SK-N-SH treated with all-trans-retinoic acid at 6 μM for 48 hours (cell line): ENCODE measurements around the gene SMARCC2.
A peak's percentile ranks its signal among the peaks of the same experiment; 100 is the strongest.

Experiments used
- ATAC-seq: fragments of 200-7000 bp; cut with Tn5 transposase; 3 replicates; pipeline ENCODE4 v1.9.1; 2020; ENCODE audit warnings: mild to moderate bottlenecking, moderate library complexity
- BACH2 ChIP-seq: fragments of 250-450 bp; sonication (Bioruptor Pico); IDR thresholded peaks from 2 replicates; pipeline ENCODE4 v1.9.0; 2021; ENCODE audit warnings: mild to moderate bottlenecking, borderline replicate concordance
- CSDC2 ChIP-seq: fragments of 250-450 bp; sonication (Bioruptor Pico); IDR thresholded peaks from 2 replicates; pipeline ENCODE4 v1.5.0; 2020; ENCODE audit warnings: mild to moderate bottlenecking, moderate library complexity
- GLIS3 ChIP-seq: fragments of 250-450 bp; sonication (Bioruptor Pico); IDR thresholded peaks from 2 replicates; pipeline ENCODE4 v1.5.0; 2020; ENCODE audit warnings: mild to moderate bottlenecking, moderate library complexity
- OSR1 ChIP-seq: fragments of 250-450 bp; sonication (Bioruptor Pico); IDR thresholded peaks from 2 replicates; pipeline ENCODE4 v1.8.0; 2022; ENCODE audit warnings: moderate library complexity, mild to moderate bottlenecking, inconsistent platforms
- PPARA ChIP-seq: fragments of 250-450 bp; sonication (Bioruptor Pico); IDR thresholded peaks from 2 replicates; pipeline ENCODE4 v1.5.0; 2020; ENCODE audit warnings: mild to moderate bottlenecking, borderline replicate concordance
- RARB ChIP-seq: fragments of 250-450 bp; sonication (Bioruptor Pico); IDR thresholded peaks from 2 replicates; pipeline ENCODE4 v1.8.0; 2021; ENCODE audit warnings: mild to moderate bottlenecking, moderate library complexity
- SNAI2 ChIP-seq: fragments of 250-450 bp; sonication (Bioruptor Pico); IDR thresholded peaks from 2 replicates; pipeline ENCODE4 v1.5.0; 2020; ENCODE audit warnings: mild to moderate bottlenecking, moderate library complexity
- TOX ChIP-seq: fragments of 250-450 bp; sonication (Bioruptor Pico); IDR thresholded peaks from 2 replicates; pipeline ENCODE4 v1.8.0; 2021; ENCODE audit warnings: mild to moderate bottlenecking, moderate library complexity, borderline replicate concordance
- TSHZ2 ChIP-seq: fragments of 250-450 bp; sonication (Bioruptor Pico); IDR thresholded peaks from 2 replicates; pipeline ENCODE4 v1.5.0; 2020; ENCODE audit warnings: mild to moderate bottlenecking, moderate library complexity
- ZC3H10 ChIP-seq: fragments of 250-450 bp; sonication (Bioruptor Pico); IDR thresholded peaks from 2 replicates; pipeline ENCODE4 v1.5.1; 2021; ENCODE audit warnings: mild to moderate bottlenecking, moderate library complexity
- ZFP3 ChIP-seq: fragments of 250-450 bp; sonication (Bioruptor Pico); IDR thresholded peaks from 2 replicates; pipeline ENCODE4 v1.5.0; 2020; ENCODE audit warnings: mild to moderate bottlenecking, moderate library complexity
- ZFP30 ChIP-seq: fragments of 450-650 bp; formaldehyde crosslinking; IDR thresholded peaks from 2 replicates; pipeline ENCODE4 v1.5.0; 2022; ENCODE audit warnings: mild to moderate bottlenecking, moderate library complexity
- ZNF565 ChIP-seq: fragments of 450-650 bp; formaldehyde crosslinking; conservative IDR thresholded peaks from 2 replicates; pipeline ENCODE4 v1.5.0; 2020; ENCODE audit warnings: low read depth, mild to moderate bottlenecking, moderate library complexity
- ZNF70 ChIP-seq: fragments of 450-650 bp; formaldehyde crosslinking; IDR thresholded peaks from 2 replicates; pipeline ENCODE4 v1.5.0; 2020; ENCODE audit warnings: mild to moderate bottlenecking, moderate library complexity
- ZNF8 ChIP-seq: fragments of 450-650 bp; formaldehyde crosslinking; IDR thresholded peaks from 2 replicates; pipeline ENCODE4 v1.5.0; 2020; ENCODE audit warnings: mild to moderate bottlenecking, moderate library complexity
- TF ChIP-seq, protein P1 (sequence below): fragments of 250-450 bp; sonication (Bioruptor Pico); IDR thresholded peaks from 2 replicates; pipeline ENCODE4 v1.5.1; 2021; ENCODE audit warnings: mild to moderate bottlenecking, moderate library complexity
- TF ChIP-seq, protein P2 (sequence below): fragments of 250-450 bp; sonication (Bioruptor Pico); IDR thresholded peaks from 2 replicates; pipeline ENCODE4 v1.8.0; 2020; ENCODE audit warnings: mild to moderate bottlenecking, moderate library complexity, borderline replicate concordance
- TF ChIP-seq, protein P3 (sequence below): fragments of 250-450 bp; sonication (Bioruptor Pico); IDR thresholded peaks from 2 replicates; pipeline ENCODE4 v1.8.0; 2021; ENCODE audit warnings: low read depth, mild to moderate bottlenecking, moderate library complexity, borderline replicate concordance

SMARCC2 gene

GRCh38 chr12:56224954-56225353, 35.7 kb upstream of the SMARCC2 start:
- TF ChIP-seq ZFP3 (CRISPR knock-in tag), result no peak
- TF ChIP-seq SNAI2 (CRISPR knock-in tag), result no peak
- TF ChIP-seq PPARA (CRISPR knock-in tag), result no peak
- TF ChIP-seq, protein P1, sequence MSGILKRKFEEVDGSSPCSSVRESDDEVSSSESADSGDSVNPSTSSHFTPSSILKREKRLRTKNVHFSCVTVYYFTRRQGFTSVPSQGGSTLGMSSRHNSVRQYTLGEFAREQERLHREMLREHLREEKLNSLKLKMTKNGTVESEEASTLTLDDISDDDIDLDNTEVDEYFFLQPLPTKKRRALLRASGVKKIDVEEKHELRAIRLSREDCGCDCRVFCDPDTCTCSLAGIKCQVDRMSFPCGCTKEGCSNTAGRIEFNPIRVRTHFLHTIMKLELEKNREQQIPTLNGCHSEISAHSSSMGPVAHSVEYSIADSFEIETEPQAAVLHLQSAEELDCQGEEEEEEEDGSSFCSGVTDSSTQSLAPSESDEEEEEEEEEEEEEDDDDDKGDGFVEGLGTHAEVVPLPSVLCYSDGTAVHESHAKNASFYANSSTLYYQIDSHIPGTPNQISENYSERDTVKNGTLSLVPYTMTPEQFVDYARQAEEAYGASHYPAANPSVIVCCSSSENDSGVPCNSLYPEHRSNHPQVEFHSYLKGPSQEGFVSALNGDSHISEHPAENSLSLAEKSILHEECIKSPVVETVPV (CRISPR knock-in tag), result no peak
- TF ChIP-seq TOX (CRISPR knock-in tag), result no peak
- TF ChIP-seq TSHZ2, result no peak
- no peak for TF ChIP-seq ZNF565 (CRISPR knock-in tag)
- no peak for TF ChIP-seq BACH2 (CRISPR knock-in tag)
- TF ChIP-seq OSR1 (CRISPR knock-in tag), result no peak
- no peak for TF ChIP-seq ZNF8 (CRISPR knock-in tag)
- no peak for TF ChIP-seq ZFP30 (CRISPR knock-in tag)
- no peak for TF ChIP-seq RARB (CRISPR knock-in tag)
- no peak for TF ChIP-seq ZNF70 (CRISPR knock-in tag)
- TF ChIP-seq, protein P2, sequence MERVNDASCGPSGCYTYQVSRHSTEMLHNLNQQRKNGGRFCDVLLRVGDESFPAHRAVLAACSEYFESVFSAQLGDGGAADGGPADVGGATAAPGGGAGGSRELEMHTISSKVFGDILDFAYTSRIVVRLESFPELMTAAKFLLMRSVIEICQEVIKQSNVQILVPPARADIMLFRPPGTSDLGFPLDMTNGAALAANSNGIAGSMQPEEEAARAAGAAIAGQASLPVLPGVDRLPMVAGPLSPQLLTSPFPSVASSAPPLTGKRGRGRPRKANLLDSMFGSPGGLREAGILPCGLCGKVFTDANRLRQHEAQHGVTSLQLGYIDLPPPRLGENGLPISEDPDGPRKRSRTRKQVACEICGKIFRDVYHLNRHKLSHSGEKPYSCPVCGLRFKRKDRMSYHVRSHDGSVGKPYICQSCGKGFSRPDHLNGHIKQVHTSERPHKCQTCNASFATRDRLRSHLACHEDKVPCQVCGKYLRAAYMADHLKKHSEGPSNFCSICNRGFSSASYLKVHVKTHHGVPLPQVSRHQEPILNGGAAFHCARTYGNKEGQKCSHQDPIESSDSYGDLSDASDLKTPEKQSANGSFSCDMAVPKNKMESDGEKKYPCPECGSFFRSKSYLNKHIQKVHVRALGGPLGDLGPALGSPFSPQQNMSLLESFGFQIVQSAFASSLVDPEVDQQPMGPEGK, result no peak
- TF ChIP-seq, protein P3, sequence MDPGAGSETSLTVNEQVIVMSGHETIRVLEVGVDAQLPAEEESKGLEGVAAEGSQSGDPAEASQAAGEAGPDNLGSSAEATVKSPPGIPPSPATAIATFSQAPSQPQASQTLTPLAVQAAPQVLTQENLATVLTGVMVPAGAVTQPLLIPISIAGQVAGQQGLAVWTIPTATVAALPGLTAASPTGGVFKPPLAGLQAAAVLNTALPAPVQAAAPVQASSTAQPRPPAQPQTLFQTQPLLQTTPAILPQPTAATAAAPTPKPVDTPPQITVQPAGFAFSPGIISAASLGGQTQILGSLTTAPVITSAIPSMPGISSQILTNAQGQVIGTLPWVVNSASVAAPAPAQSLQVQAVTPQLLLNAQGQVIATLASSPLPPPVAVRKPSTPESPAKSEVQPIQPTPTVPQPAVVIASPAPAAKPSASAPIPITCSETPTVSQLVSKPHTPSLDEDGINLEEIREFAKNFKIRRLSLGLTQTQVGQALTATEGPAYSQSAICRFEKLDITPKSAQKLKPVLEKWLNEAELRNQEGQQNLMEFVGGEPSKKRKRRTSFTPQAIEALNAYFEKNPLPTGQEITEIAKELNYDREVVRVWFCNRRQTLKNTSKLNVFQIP (CRISPR knock-in tag), result no peak
- TF ChIP-seq ZC3H10 (CRISPR knock-in tag), result no peak
- TF ChIP-seq CSDC2 (CRISPR knock-in tag), result no peak
- ATAC-seq, result no peak

DNA sequence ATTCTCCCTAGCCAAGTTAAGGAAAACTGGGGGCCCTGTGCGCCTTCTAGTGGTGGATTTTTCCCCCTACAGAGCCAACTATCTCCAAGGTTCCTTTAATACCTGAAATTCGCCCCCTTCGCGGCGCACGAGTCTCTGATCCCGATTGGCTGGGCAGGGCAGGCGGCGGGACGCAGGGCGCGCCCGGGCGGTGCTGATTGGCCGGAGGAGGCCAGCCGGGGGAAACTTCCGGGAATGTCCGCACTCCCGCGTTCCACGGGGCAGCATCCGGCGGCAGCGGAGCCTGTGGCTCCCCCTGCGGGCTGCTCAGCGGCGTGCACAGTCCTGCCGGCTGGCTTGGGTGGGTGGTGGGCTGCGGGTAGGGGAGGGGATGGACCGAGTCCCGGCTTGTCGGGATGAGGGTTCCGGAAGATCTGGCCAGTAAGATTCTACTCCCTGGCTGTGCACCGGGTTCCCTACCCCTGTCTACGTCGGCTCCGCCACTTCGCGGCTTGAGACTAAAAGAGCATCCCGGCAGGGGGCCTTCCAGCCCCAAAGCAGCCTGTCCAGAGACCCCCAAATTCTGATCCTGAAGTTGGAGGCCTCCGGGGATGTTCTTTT, 34.9 kb upstream of the SMARCC2 start, which contains the start of gene NABP2:
Gene NABP2 (plus strand): TSS at position 241 of the 600 bp plus-strand sequence. CDS start 515 bp downstream, outside the sequence.
- peak; percentile 85 for ATAC-seq
- no peak for TF ChIP-seq ZNF565 (CRISPR knock-in tag)
- no peak for TF ChIP-seq RARB (CRISPR knock-in tag)
- no peak for TF ChIP-seq BACH2 (CRISPR knock-in tag)
- TF ChIP-seq, protein P1 (CRISPR knock-in tag), result no peak
- no peak for TF ChIP-seq ZNF70 (CRISPR knock-in tag)
- 0 out of 2 replicates have a peak, but pooled peaks have one; percentile 27 for TF ChIP-seq TSHZ2
- no peak for TF ChIP-seq GLIS3 (CRISPR knock-in tag)
- TF ChIP-seq, all 23 proteins: peak for 1
